Stomach smooth muscle (tissue), 2 donors: ENCODE measurements around the gene SCNM1.

Experiments used
- H3K27ac ChIP-seq: one replicate; pipeline ENCODE4 v1.7.0; 2013; ENCODE audit warnings: mild to moderate bottlenecking, low read length, inconsistent platforms
- H3K27me3 ChIP-seq, 2 donors: one replicate each; pipeline ENCODE4 v1.7.0; 2013; ENCODE audit warnings: low read length in 2 of 2; ENCODE audit not compliant: insufficient read depth in 2 of 2, control insufficient read depth in 1 of 2
- H3K36me3 ChIP-seq, 2 donors: one replicate each; pipeline ENCODE4 v1.7.0; 2013; ENCODE audit warnings: low read length in 2 of 2; ENCODE audit not compliant: control insufficient read depth in 2 of 2, insufficient read depth in 2 of 2
- H3K4me1 ChIP-seq: one replicate; pipeline ENCODE4 v1.7.0; 2013; ENCODE audit warnings: low read length; ENCODE audit not compliant: control insufficient read depth, insufficient read depth
- H3K4me3 ChIP-seq, 2 donors: one replicate each; pipeline ENCODE4 v1.7.0; 2013; ENCODE audit warnings: low read length in 2 of 2
- H3K9ac ChIP-seq, 2 donors: one replicate each; pipeline ENCODE4 v1.7.0; 2013; ENCODE audit warnings: low read length in 2 of 2, mild to moderate bottlenecking in 1 of 2
- H3K9me3 ChIP-seq, 2 donors: one replicate each; pipeline ENCODE4 v1.7.0; 2013; ENCODE audit warnings: low read length in 2 of 2; ENCODE audit not compliant: control insufficient read depth in 2 of 2
- donor health status: healthy.
- donor health status: Pancreatic carcinoma.

Gene SCNM1

GRCh38 chr1:151213560-151213959, 47.6 kb downstream of the SCNM1 start:
- H3K36me3 ChIP-seq = peaks cover 0 to 3% of the 10 kb centered on the region in 2 donors
- no peak overlapping the region for H3K4me3 ChIP-seq
- H3K4me1 ChIP-seq = peaks cover 4% of the 10 kb centered on the region
- H3K27me3 ChIP-seq = no peaks in the 10 kb centered on the region
- no peak overlapping the region for H3K9ac ChIP-seq
- H3K27ac ChIP-seq = no peak overlapping the region
- no peaks in the 10 kb centered on the region for H3K9me3 ChIP-seq
